ENCODE results near the gene FIG4.

DNA sequence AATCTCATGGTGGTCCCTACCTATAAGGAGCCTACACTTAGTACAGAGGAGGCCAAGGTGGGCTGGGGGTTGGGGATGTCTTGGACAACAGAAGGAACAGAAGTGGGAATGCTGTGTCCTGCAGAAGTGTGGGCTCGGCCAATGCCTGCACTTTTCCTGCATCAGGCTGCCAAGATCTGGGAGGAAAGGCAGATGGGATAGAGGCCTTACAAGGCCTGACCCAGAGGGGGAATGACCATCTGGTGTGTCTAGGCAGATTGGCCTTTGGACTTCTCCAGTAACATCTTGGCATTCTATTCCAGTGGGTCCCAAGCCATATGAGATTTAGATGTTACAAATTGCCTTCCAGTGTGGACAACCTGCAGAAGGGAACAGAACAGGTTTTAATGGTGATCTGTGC, 162.3 kb downstream of the FIG4 start:
- TF ChIP-seq, protein P1, sequence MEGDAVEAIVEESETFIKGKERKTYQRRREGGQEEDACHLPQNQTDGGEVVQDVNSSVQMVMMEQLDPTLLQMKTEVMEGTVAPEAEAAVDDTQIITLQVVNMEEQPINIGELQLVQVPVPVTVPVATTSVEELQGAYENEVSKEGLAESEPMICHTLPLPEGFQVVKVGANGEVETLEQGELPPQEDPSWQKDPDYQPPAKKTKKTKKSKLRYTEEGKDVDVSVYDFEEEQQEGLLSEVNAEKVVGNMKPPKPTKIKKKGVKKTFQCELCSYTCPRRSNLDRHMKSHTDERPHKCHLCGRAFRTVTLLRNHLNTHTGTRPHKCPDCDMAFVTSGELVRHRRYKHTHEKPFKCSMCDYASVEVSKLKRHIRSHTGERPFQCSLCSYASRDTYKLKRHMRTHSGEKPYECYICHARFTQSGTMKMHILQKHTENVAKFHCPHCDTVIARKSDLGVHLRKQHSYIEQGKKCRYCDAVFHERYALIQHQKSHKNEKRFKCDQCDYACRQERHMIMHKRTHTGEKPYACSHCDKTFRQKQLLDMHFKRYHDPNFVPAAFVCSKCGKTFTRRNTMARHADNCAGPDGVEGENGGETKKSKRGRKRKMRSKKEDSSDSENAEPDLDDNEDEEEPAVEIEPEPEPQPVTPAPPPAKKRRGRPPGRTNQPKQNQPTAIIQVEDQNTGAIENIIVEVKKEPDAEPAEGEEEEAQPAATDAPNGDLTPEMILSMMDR (optimal IDR thresholded peaks at IDR 0.05 in 1 of 3, IDR thresholded peaks at IDR 0.05 in 1 of 3, conservative IDR thresholded peaks at IDR 0.05 in 1 of 3; ENCODE audit: extremely low read depth in 1 of 3, insufficient read depth in 2 of 3, low read length in 3 of 3) = no peak
- no peak for TF ChIP-seq EZH2 (IDR thresholded peaks at IDR 0.05; ENCODE audit: low read length)
